GM12891 (cell line): ENCODE data around the gene SLC49A3.

ENCODE experiments used
- POLR2A ChIP-seq: IDR thresholded peaks from 2 replicates; pipeline ENCODE4 v1.6.1; 2011; ENCODE audit warnings: low read depth, low read length, control low read depth
- POLR2AphosphoS5 ChIP-seq: IDR thresholded peaks from 2 replicates; pipeline ENCODE4 v1.6.1; 2011; ENCODE audit warnings: low read depth, low read length, control low read depth

- TF ChIP-seq POLR2AphosphoS5: no peak
- TF ChIP-seq POLR2A: no peak
Measured at GRCh38 chr4:649751-650310, 39.1 kb downstream of the SLC49A3 start.
